Thymus (tissue), 11 donors: ENCODE results near the gene CRACDL. TPM values are rescaled to one million over a fixed set of nuclear protein-coding genes. Genes with fewer than 3 reads are reported as not detected.

Source experiments
- DNase-seq, 9 donors: peaks; one replicate each; pipeline ENCODE4 v3.0.0-alpha.2; 2013; ENCODE audit warnings: low spot score in 9 of 9, low read depth in 6 of 9, missing footprints in 1 of 9
- H3K27ac ChIP-seq, 2 donors: one replicate each; pipeline ENCODE4 v1.5.1; 2013; ENCODE audit warnings: control low read depth in 1 of 2, low read depth in 1 of 2, low read length in 1 of 2, mild to moderate bottlenecking in 1 of 2, moderate library complexity in 1 of 2
- H3K27me3 ChIP-seq, 2 donors: one replicate each; pipeline ENCODE4 v1.5.1; 2013; ENCODE audit warnings: low read length in 1 of 2; ENCODE audit not compliant: control insufficient read depth in 2 of 2, insufficient read depth in 1 of 2
- H3K36me3 ChIP-seq, 2 donors: one replicate each; pipeline ENCODE4 v1.5.1; 2013; ENCODE audit warnings: low read length in 1 of 2, mild to moderate bottlenecking in 1 of 2, moderate library complexity in 1 of 2; ENCODE audit not compliant: control insufficient read depth in 2 of 2, insufficient read depth in 2 of 2
- H3K4me1 ChIP-seq, 2 donors: one replicate each; pipeline ENCODE4 v1.5.1; 2013; ENCODE audit warnings: low read length in 2 of 2; ENCODE audit not compliant: control insufficient read depth in 2 of 2, insufficient read depth in 2 of 2
- H3K4me3 ChIP-seq, 2 donors: one replicate each; pipeline ENCODE4 v1.5.1; 2013; ENCODE audit warnings: low read length in 2 of 2, control low read depth in 1 of 2, mild to moderate bottlenecking in 1 of 2
- H3K9me3 ChIP-seq, 2 donors: one replicate each; pipeline ENCODE4 v1.5.1; 2013; ENCODE audit warnings: low read length in 1 of 2, mild to moderate bottlenecking in 1 of 2; ENCODE audit not compliant: control insufficient read depth in 2 of 2, insufficient read depth in 1 of 2
- WGBS: extraction: QIAGEN DNeasy Blood & Tissue Kit; methylation state at CpG from one replicate; pipeline ENCODE4 v1.1.7; 2013; 5-methylcytosine and 5-hydroxymethylcytosine counted together
- polyA plus RNA-seq: library from polyadenylated mRNA; stranded (reverse); fragments of 200-250 nt; gene quantifications from one replicate; pipeline ENCODE4 v1.2.3, GENCODE V29; 2013
- total RNA-seq: library from RNA; stranded (reverse); fragments of 120-200 nt; gene quantifications from one replicate; pipeline ENCODE4 v1.2.4, GENCODE V29; 2013
- donor health status: healthy.

Gene CRACDL
- total and polyA plus RNA-seq, 2 donors, result 1.9 to 3.6 TPM

GRCh38 chr2:98931596-98931995 lies 4.4 kb downstream of the CRACDL start:
- Histone ChIP-seq H3K36me3 (no peaks in the 10 kb centered on the region), H3K4me3 (no peak overlapping the region), H3K9me3 (no peaks in the 10 kb centered on the region), H3K27ac (no peak overlapping the region), H3K27me3 (peaks cover 21 to 54% of the 10 kb centered on the region in 2 donors), H3K4me1 (no peaks in the 10 kb centered on the region)
- 90% methylated on average over 3 of the region's 3 CpGs for WGBS
- no peak for DNase-seq

- Histone ChIP-seq H3K36me3 (no peaks in the 10 kb centered on the region), H3K4me3 (no peak overlapping the region), H3K27me3 (peaks cover 7 to 41% of the 10 kb centered on the region in 2 donors), H3K27ac (no peak overlapping the region), H3K4me1 (no peaks in the 10 kb centered on the region), H3K9me3 (no peaks in the 10 kb centered on the region)
- 97% methylated on average over 15 of the region's 15 CpGs for WGBS
- DNase-seq, result no peak
Observed at GRCh38 chr2:98929920-98930319, 6.1 kb downstream of the CRACDL start.

- DNase-seq, result no peak
- Histone ChIP-seq H3K4me3 (no peak overlapping the region), H3K4me1 (no peaks in the 10 kb centered on the region), H3K27ac (no peak overlapping the region), H3K27me3 (peaks cover 0 to 24% of the 10 kb centered on the region in 2 donors), H3K36me3 (no peaks in the 10 kb centered on the region), H3K9me3 (no peaks in the 10 kb centered on the region)
- WGBS, result 97% methylated on average over 10 of the region's 10 CpGs
Observed at GRCh38 chr2:98928242-98928641, 7.8 kb downstream of the CRACDL start.

- H3K4me1 ChIP-seq, result no peaks in the 10 kb centered on the region
- 95% methylated on average over 13 of the region's 13 CpGs for WGBS
- H3K36me3 ChIP-seq, result no peaks in the 10 kb centered on the region
- no peak overlapping the region for H3K4me3 ChIP-seq
- H3K9me3 ChIP-seq, result no peaks in the 10 kb centered on the region
- no peak overlapping the region for H3K27ac ChIP-seq
- peaks cover 0 to 12% of the 10 kb centered on the region in 2 donors for H3K27me3 ChIP-seq
- DNase-seq, result no peak
Observed at GRCh38 chr2:98927027-98927426, 9.0 kb downstream of the CRACDL start.

DNA sequence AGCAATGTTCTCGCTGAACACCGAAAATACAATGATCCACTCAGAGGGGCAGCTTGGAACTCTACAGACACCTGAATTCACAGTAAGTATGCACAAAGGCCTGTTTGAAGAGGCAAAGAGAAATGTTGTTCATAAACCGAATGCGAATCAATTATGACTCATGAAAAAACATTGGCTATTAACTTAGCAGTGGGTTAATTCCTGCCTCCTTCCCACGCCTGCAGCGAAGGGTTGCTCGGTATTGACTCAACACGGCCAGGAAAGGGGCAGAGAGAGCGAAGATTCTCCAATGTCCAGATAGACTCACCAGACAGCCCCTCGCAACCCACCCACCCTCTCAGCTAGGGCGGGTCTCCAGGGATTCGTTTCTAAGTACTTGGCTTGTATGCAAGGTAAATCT lies 9.4 kb downstream of the CRACDL start:
- Histone ChIP-seq H3K9me3 (no peaks in the 10 kb centered on the region), H3K27ac (no peak overlapping the region), H3K27me3 (peaks cover 0 to 10% of the 10 kb centered on the region in 2 donors), H3K36me3 (no peaks in the 10 kb centered on the region), H3K4me1 (no peaks in the 10 kb centered on the region), H3K4me3 (no peak overlapping the region)
- DNase-seq, result no peak
- WGBS, result 92% methylated on average over 12 of the region's 12 CpGs

DNA sequence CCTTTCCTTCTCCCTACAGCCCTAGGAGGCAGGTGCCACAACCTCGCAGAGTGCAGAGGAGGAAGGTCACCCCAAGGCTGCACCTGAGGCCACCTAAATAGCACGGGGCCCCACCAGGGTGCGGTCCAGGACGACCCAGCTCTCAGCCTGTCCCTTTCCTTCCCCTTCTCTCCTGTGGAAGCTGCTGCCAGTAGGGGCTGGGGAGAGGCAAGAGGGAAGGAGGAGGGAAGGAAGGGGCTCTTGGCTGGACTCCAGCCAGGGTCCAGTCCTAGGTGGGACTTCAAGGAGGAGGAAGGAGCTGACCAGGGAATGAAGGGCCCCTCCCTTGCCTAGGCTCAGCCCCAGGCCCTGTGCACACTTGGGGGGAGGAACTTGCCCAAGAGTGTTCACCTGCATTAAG lies 11.1 kb downstream of the CRACDL start:
- no peak overlapping the region for H3K4me3 ChIP-seq
- no peak overlapping the region for H3K27ac ChIP-seq
- no peaks in the 10 kb centered on the region for H3K4me1 ChIP-seq
- DNase-seq, result no peak
- H3K36me3 ChIP-seq, result no peaks in the 10 kb centered on the region
- peaks cover 0 to 11% of the 10 kb centered on the region in 2 donors for H3K27me3 ChIP-seq
- H3K9me3 ChIP-seq, result no peaks in the 10 kb centered on the region
- 42% methylated on average over 4 of the region's 4 CpGs for WGBS

- Histone ChIP-seq H3K4me3 (no peak overlapping the region), H3K4me1 (no peaks in the 10 kb centered on the region), H3K27me3 (peaks cover 0 to 9% of the 10 kb centered on the region in 2 donors), H3K9me3 (no peaks in the 10 kb centered on the region), H3K36me3 (no peaks in the 10 kb centered on the region), H3K27ac (no peak overlapping the region)
- WGBS, result 97% methylated on average over 4 of the region's 4 CpGs
- no peak for DNase-seq
Observed at GRCh38 chr2:98924038-98924830, 11.8 kb downstream of the CRACDL start.

DNA sequence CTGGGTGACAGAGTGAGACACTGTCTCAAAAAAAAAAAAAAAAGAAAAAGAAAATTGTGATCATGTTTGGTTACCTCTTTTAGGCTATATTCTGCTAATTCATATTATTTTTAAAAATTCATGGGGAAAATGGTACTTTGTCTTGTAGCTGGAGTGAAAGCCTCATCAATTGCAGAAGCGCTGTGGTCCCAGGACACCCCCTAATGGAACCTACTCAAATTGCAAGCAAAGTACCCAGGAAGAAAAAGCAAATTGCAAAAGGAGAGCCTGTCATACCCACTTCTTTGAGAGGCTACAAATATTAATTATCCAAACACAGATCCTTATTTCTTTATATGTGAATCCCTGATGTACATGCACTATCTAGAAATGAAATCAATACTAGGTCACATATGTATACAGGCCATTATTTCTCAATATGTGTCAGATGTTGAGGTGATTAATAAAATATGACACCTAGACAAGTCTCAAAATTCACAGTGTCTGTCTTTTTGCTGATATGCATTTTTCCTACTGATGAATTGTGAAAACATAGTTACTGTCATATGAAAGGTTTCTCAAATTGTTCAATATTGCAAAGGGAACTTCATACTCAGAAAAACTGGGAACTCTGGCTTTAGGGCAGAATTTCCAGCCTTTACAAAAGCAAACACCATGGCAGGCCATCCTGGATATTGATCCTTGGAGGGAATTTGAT lies 12.6 kb downstream of the CRACDL start:
- no peak for DNase-seq
- H3K4me1 ChIP-seq, result no peaks in the 10 kb centered on the region
- no peaks in the 10 kb centered on the region for H3K36me3 ChIP-seq
- H3K4me3 ChIP-seq, result no peak overlapping the region
- no peak overlapping the region for H3K27ac ChIP-seq
- no peaks in the 10 kb centered on the region for H3K9me3 ChIP-seq
- WGBS, result 87% methylated on average over 1 of the region's 1 CpG
- peaks cover 0 to 6% of the 10 kb centered on the region in 2 donors for H3K27me3 ChIP-seq

GRCh38 chr2:98921062-98921461 lies 15.0 kb downstream of the CRACDL start:
- Histone ChIP-seq H3K9me3 (no peaks in the 10 kb centered on the region), H3K27ac (no peak overlapping the region), H3K4me1 (no peaks in the 10 kb centered on the region), H3K27me3 (peaks cover 0 to 2% of the 10 kb centered on the region in 2 donors), H3K4me3 (no peak overlapping the region), H3K36me3 (no peaks in the 10 kb centered on the region)
- 85% methylated on average over 9 of the region's 9 CpGs for WGBS
- DNase-seq, result no peak
